Measurements from ENCODE around the gene SMIM11.
"Not testable (repeated sequence)": the region's sequence is repeated elsewhere in the genome, so short reads cannot be mapped to it uniquely, and the experiment has no call there.

SMIM11 gene

GRCh38 chr21:34355570-34355969, 19.7 kb upstream of the SMIM11 start:
- no peak for DNase-seq (ENCODE audit: low spot score)

- DNase-seq (ENCODE audit: low spot score): no peak
Observed at GRCh38 chr21:34357889-34358288, 17.4 kb upstream of the SMIM11 start.

- DNase-seq (ENCODE audit: low spot score): no peak
Observed at GRCh38 chr21:34358866-34359265, 16.4 kb upstream of the SMIM11 start.

- no peak for DNase-seq (ENCODE audit: low spot score)
Observed at GRCh38 chr21:34360488-34361241, 14.6 kb upstream of the SMIM11 start.

GRCh38 chr21:34362136-34362444, 13.2 kb upstream of the SMIM11 start:
- no peak for DNase-seq (ENCODE audit: low spot score)

GRCh38 chr21:34362670-34363069, 12.6 kb upstream of the SMIM11 start:
- no peak for DNase-seq (ENCODE audit: low spot score)

- no peak for DNase-seq (ENCODE audit: low spot score)
Observed at GRCh38 chr21:34363733-34364132, 11.6 kb upstream of the SMIM11 start, which contains the start of gene KCNE2. Gene KCNE2 (plus strand): TSS chr21:34364006. CDS start chr21:34370479, 6,473 bp downstream.

GRCh38 chr21:34364921-34365320, 10.4 kb upstream of the SMIM11 start:
- no peak for DNase-seq (ENCODE audit: low spot score)

GRCh38 chr21:34365809-34366208, 9.5 kb upstream of the SMIM11 start:
- no peak for DNase-seq (ENCODE audit: low spot score)

- DNase-seq (ENCODE audit: low spot score): peak; percentile 70
Observed at GRCh38 chr21:34367320-34367935, 7.9 kb upstream of the SMIM11 start.

GRCh38 chr21:34369741-34370140, 5.6 kb upstream of the SMIM11 start:
- DNase-seq (ENCODE audit: low spot score): no peak

- DNase-seq (ENCODE audit: low spot score): no peak
Observed at GRCh38 chr21:34372321-34372720, 3.0 kb upstream of the SMIM11 start.

- DNase-seq (ENCODE audit: low spot score): not testable (repeated sequence)
Observed at GRCh38 chr21:34374462-34374861, 845 bp upstream of the SMIM11 start.

GRCh38 chr21:34375619-34375972, 289 bp downstream of the SMIM11 start:
- not testable (repeated sequence) for DNase-seq (ENCODE audit: low spot score)

- DNase-seq (ENCODE audit: low spot score): not testable (repeated sequence)
Observed at GRCh38 chr21:34383138-34383537, 7.8 kb downstream of the SMIM11 start.

- not testable (repeated sequence) for DNase-seq (ENCODE audit: low spot score)
Observed at GRCh38 chr21:34383724-34384415, 8.6 kb downstream of the SMIM11 start.

- DNase-seq (ENCODE audit: low spot score): not testable (repeated sequence)
Observed at GRCh38 chr21:34400522-34400921, 25.2 kb downstream of the SMIM11 start.

- DNase-seq (ENCODE audit: low spot score): not testable (repeated sequence)
Observed at GRCh38 chr21:34404742-34405141, 29.4 kb downstream of the SMIM11 start.

GRCh38 chr21:34405686-34406085, 30.4 kb downstream of the SMIM11 start:
- DNase-seq (ENCODE audit: low spot score): not testable (repeated sequence)

GRCh38 chr21:34406102-34406501, 30.8 kb downstream of the SMIM11 start:
- not testable (repeated sequence) for DNase-seq (ENCODE audit: low spot score)

- not testable (repeated sequence) for DNase-seq (ENCODE audit: low spot score)
Observed at GRCh38 chr21:34406676-34407075, 31.4 kb downstream of the SMIM11 start.

- not testable (repeated sequence) for DNase-seq (ENCODE audit: low spot score)
Observed at GRCh38 chr21:34407294-34407693, 32.0 kb downstream of the SMIM11 start.

- not testable (repeated sequence) for DNase-seq (ENCODE audit: low spot score)
Observed at GRCh38 chr21:34417448-34418077, 42.3 kb downstream of the SMIM11 start.
